NB4 (cell line): ENCODE results near the gene CEACAM20.
"Not testable (repeated sequence)": the region's sequence is repeated elsewhere in the genome, so short reads cannot be mapped to it uniquely, and the experiment has no call there.

ENCODE experiments used
- CTCF ChIP-seq: IDR thresholded peaks from one replicate; pipeline ENCODE4 v1.5.1; 2012; ENCODE audit warnings: low read depth, low read length
- MAX ChIP-seq: IDR thresholded peaks from 2 replicates; pipeline ENCODE4 v1.6.1; 2011; ENCODE audit warnings: low read depth, low read length
- MYC ChIP-seq: IDR thresholded peaks from 2 replicates; pipeline ENCODE4 v1.6.1; 2011; ENCODE audit warnings: low read depth, low read length
- POLR2A ChIP-seq: IDR thresholded peaks from 2 replicates; pipeline ENCODE4 v1.6.1; 2011; ENCODE audit warnings: mild to moderate bottlenecking; ENCODE audit not compliant: insufficient read length; ENCODE audit errors: extremely low read depth

GRCh38 chr19:44462600-44463286 lies 66.7 kb downstream of the CEACAM20 start:
- TF ChIP-seq POLR2A, CTCF, MYC, MAX: not testable (repeated sequence)
